Pancreas (tissue), 10 donors: Measurements from ENCODE around the gene GALNT5. TPM values are rescaled to one million over a fixed set of nuclear protein-coding genes. Genes with fewer than 3 reads are reported as not detected.

ENCODE experiments used
- ATAC-seq, 4 donors: fragments of 200-7000 bp; cut with Tn5 transposase; one replicate each; pipeline versions ENCODE4 v1.8.0 to v1.9.1; 2020; ENCODE audit warnings: mild to moderate bottlenecking in 4 of 4, moderate library complexity in 4 of 4
- DNase-seq, 6 donors: peaks; one replicate each; pipeline ENCODE4 v3.0.0-alpha.2; 2020
- FAIRE-seq: peaks from 2 replicates; lab custom pipeline; 2012; peaks lifted over from hg19 to GRCh38; lab: Jason Lieb, UNC
- H3K27ac ChIP-seq, 4 donors: fragments of 200-600 bp; sonication (generic); 1 replicate in 3 of 4; 2 replicates in 1 of 4; pipeline versions ENCODE4 v1.5.0 to v1.8.0; 2020
- H3K27me3 ChIP-seq, 4 donors: fragments of 200-600 bp; one replicate each; pipeline ENCODE4 v1.8.0; 2021
- H3K36me3 ChIP-seq, 3 donors: fragments of 200-600 bp; sonication (generic) in 1 of 3; one replicate each; pipeline versions ENCODE4 v1.5.0 to v1.8.0; 2020 to 2021
- H3K4me1 ChIP-seq, 3 donors: fragments of 200-600 bp; one replicate each; pipeline ENCODE4 v1.8.0; 2021
- H3K4me3 ChIP-seq, 4 donors: fragments of 200-600 bp; sonication (generic) in 2 of 4; one replicate each; pipeline versions ENCODE4 v1.5.0 to v1.8.0; 2020 to 2021
- H3K9me3 ChIP-seq, 4 donors: fragments of 200-600 bp; one replicate each; pipeline ENCODE4 v1.8.0; 2021
- CTCF ChIP-seq, 4 donors: fragments of 200-600 bp; sonication (generic) in 3 of 4; IDR thresholded peaks; one replicate each; pipeline versions ENCODE4 v1.5.0 to v1.8.0; 2021; ENCODE audit warnings: antibody characterized with exemption in 4 of 4
- WGBS, 2 donors: extraction: QIAGEN DNeasy Blood & Tissue Kit; methylation state at CpG; one replicate each; pipeline ENCODE4 v1.1.7; 2013; 5-methylcytosine and 5-hydroxymethylcytosine counted together
- intact Hi-C, 3 donors: fragments of 100-400 bp; cut with DNase I; formaldehyde crosslinking; loops; one replicate each; pipeline versions ENCODE4 v1.11.1 to v1.14.2; 2022
- polyA plus RNA-seq, 2 donors: library from polyadenylated mRNA; stranded (reverse); fragments of 200-250 nt; gene quantifications; one replicate each; pipeline ENCODE4 v1.2.3, GENCODE V29; 2013
- total RNA-seq, 6 donors: library from RNA; stranded (reverse); fragmentation: NEBNext Ultra II Directional in 4 of 6; extraction: Animal tissue kit (Norgen Biotek cat#: 25700) in 4 of 6; gene quantifications; one replicate each; pipeline versions ENCODE4 v1.2.1 to v1.2.4, GENCODE V29; 2021 to 2023
- donor health status: healthy with polysubstance abuse.
- donor health status: DM: no; HTN: no; CAD: no; lungs with moderate emphysema.
- donor health status: DM: no; HTN: no; CAD: no.
- donor health status: control.
- donor health status: control.
- donor health status: Bipolar disorder and iron deficiency.
- donor health status: DM: yes; HTN: yes; CAD: no.
- donor health status: DM: no; HTN: no; CAD: no.
- donor health status: DM: no; HTN: no; CAD: no.
- donor health status: DM: yes; HTN: yes; CAD: no.

Gene GALNT5
- total and polyA plus RNA-seq, 8 donors, result 0.08 to 0.60 (median 0.16) TPM; not detected in 2

GRCh38 chr2:157327621-157328500, 70.4 kb downstream of the GALNT5 start:
- peak; percentile 17 for FAIRE-seq
- Histone ChIP-seq H3K27me3 (no peaks in the 10 kb centered on the region), H3K27ac (no peak overlapping the region), H3K4me3 (no peak overlapping the region), H3K9me3 (no peaks in the 10 kb centered on the region), H3K4me1 (peaks cover 0 to 15% (median 5%) of the 10 kb centered on the region in 3 donors), H3K36me3 (no peaks in the 10 kb centered on the region)
- TF ChIP-seq CTCF (IDR thresholded peaks at IDR 0.05), result peak; percentile 80 to 93 (median 91)
- intact Hi-C loops, result no loop called here
- ATAC-seq, result peak; percentile 84 to 92 (median 90)
- DNase-seq, result peak; percentile 68 to 93 (median 84)
- WGBS, 2 donors, result 47 to 49% methylated on average over 11 of the region's 11 CpGs

GRCh38 chr2:157329524-157329923, 72.0 kb downstream of the GALNT5 start:
- Histone ChIP-seq H3K4me3 (no peak overlapping the region), H3K27ac (peak overlapping the region in 1 of 4 donors; percentile 66), H3K9me3 (no peaks in the 10 kb centered on the region), H3K4me1 (peaks cover 0 to 15% (median 5%) of the 10 kb centered on the region in 3 donors), H3K36me3 (no peaks in the 10 kb centered on the region), H3K27me3 (no peaks in the 10 kb centered on the region)
- 28 to 35% methylated on average over 9 of the region's 9 CpGs for WGBS, 2 donors
- no peak for TF ChIP-seq CTCF (IDR thresholded peaks at IDR 0.05)
- FAIRE-seq (no peak), DNase-seq (peak; percentile 54 to 66 (median 62)), ATAC-seq (peak; percentile 90 to 94 (median 92))
- intact Hi-C loops, result no loop called here

GRCh38 chr2:157333304-157334047, 76.0 kb downstream of the GALNT5 start:
- intact Hi-C loops, result no loop called here
- 96 to 98% methylated on average over 2 of the region's 2 CpGs for WGBS, 2 donors
- Histone ChIP-seq H3K27ac (no peak overlapping the region), H3K36me3 (no peaks in the 10 kb centered on the region), H3K27me3 (no peaks in the 10 kb centered on the region), H3K4me3 (no peak overlapping the region), H3K9me3 (no peaks in the 10 kb centered on the region), H3K4me1 (peaks cover 0 to 15% (median 5%) of the 10 kb centered on the region in 3 donors)
- ATAC-seq (no peak), DNase-seq (no peak), FAIRE-seq (no peak)
- TF ChIP-seq CTCF (IDR thresholded peaks at IDR 0.05), result no peak

GRCh38 chr2:157334335-157334734, 76.8 kb downstream of the GALNT5 start:
- whole genome bisulfite sequencing, 2 donors, result 89 to 96% methylated on average over 4 of the region's 4 CpGs
- Histone ChIP-seq H3K9me3 (no peaks in the 10 kb centered on the region), H3K36me3 (no peaks in the 10 kb centered on the region), H3K27ac (no peak overlapping the region), H3K4me1 (peaks cover 0 to 13% (median 0%) of the 10 kb centered on the region in 3 donors), H3K27me3 (no peaks in the 10 kb centered on the region), H3K4me3 (no peak overlapping the region)
- FAIRE-seq, result no peak
- no peak for ATAC-seq
- TF ChIP-seq CTCF (IDR thresholded peaks at IDR 0.05), result no peak
- intact Hi-C loops, result no loop called here
- DNase-seq, result no peak
